Left kidney (tissue), 2 donors: ENCODE results near the gene CSNK1A1. TPM values are rescaled to one million over a fixed set of nuclear protein-coding genes. Genes with fewer than 3 reads are reported as not detected.
"Not testable (repeated sequence)": the region's sequence is repeated elsewhere in the genome, so short reads cannot be mapped to it uniquely, and the experiment has no call there.

ENCODE experiments used
- DNase-seq: peaks from one replicate; pipeline ENCODE4 v3.0.0-alpha.2; 2013
- polyA plus RNA-seq: library from polyadenylated mRNA; unstranded; fragments of 120-200 nt; gene quantifications from one replicate; pipeline ENCODE4 v1.2.1, GENCODE V29; 2013; ENCODE audit not compliant: insufficient read length

Gene CSNK1A1
- polyA plus RNA-seq, 1 donor: 217 TPM

- DNase-seq: not testable (repeated sequence)
Measured at GRCh38 chr5:149535787-149536186, 15.5 kb downstream of the CSNK1A1 start.

GRCh38 chr5:149532413-149532812 lies 18.8 kb downstream of the CSNK1A1 start:
- no peak for DNase-seq

- DNase-seq: no peak
Measured at GRCh38 chr5:149529463-149529862, 21.8 kb downstream of the CSNK1A1 start.

- DNase-seq: no peak
Measured at GRCh38 chr5:149528281-149529060, 22.8 kb downstream of the CSNK1A1 start.

- no peak for DNase-seq
Measured at GRCh38 chr5:149526845-149527590, 24.2 kb downstream of the CSNK1A1 start.

GRCh38 chr5:149521739-149522685 lies 29.2 kb downstream of the CSNK1A1 start:
- DNase-seq: no peak

- DNase-seq: no peak
Measured at GRCh38 chr5:149519601-149520000, 31.6 kb downstream of the CSNK1A1 start.

- no peak for DNase-seq
Measured at GRCh38 chr5:149518620-149519019, 32.6 kb downstream of the CSNK1A1 start.

GRCh38 chr5:149517461-149518122 lies 33.6 kb downstream of the CSNK1A1 start:
- no peak for DNase-seq

- DNase-seq: no peak
Measured at GRCh38 chr5:149514512-149514911, 36.7 kb downstream of the CSNK1A1 start.

GRCh38 chr5:149513372-149513947 lies 37.8 kb downstream of the CSNK1A1 start:
- DNase-seq: not testable (repeated sequence)

GRCh38 chr5:149510136-149510535 lies 41.1 kb downstream of the CSNK1A1 start:
- no peak for DNase-seq

GRCh38 chr5:149504677-149505076 lies 46.6 kb downstream of the CSNK1A1 start:
- no peak for DNase-seq

- no peak for DNase-seq
Measured at GRCh38 chr5:149503006-149503405, 48.2 kb downstream of the CSNK1A1 start.

GRCh38 chr5:149500922-149501582 lies 50.2 kb downstream of the CSNK1A1 start:
- DNase-seq: no peak

GRCh38 chr5:149498724-149499336 lies 52.4 kb downstream of the CSNK1A1 start:
- no peak for DNase-seq

- DNase-seq: no peak
Measured at GRCh38 chr5:149497357-149497756, 53.9 kb downstream of the CSNK1A1 start.

- no peak for DNase-seq
Measured at GRCh38 chr5:149496917-149497316, 54.3 kb downstream of the CSNK1A1 start.

- no peak for DNase-seq
Measured at GRCh38 chr5:149496166-149496565, 55.1 kb downstream of the CSNK1A1 start.

GRCh38 chr5:149495673-149496072 lies 55.6 kb downstream of the CSNK1A1 start:
- no peak for DNase-seq
